ENCODE data around the gene DNAH1. TPM values are rescaled to one million over a fixed set of nuclear protein-coding genes. Genes with fewer than 3 reads are reported as not detected.

The DNAH1 gene
- total and polyA plus RNA-seq, 10 donors: 4.9 to 35.8 (median 24.6) TPM

DNA sequence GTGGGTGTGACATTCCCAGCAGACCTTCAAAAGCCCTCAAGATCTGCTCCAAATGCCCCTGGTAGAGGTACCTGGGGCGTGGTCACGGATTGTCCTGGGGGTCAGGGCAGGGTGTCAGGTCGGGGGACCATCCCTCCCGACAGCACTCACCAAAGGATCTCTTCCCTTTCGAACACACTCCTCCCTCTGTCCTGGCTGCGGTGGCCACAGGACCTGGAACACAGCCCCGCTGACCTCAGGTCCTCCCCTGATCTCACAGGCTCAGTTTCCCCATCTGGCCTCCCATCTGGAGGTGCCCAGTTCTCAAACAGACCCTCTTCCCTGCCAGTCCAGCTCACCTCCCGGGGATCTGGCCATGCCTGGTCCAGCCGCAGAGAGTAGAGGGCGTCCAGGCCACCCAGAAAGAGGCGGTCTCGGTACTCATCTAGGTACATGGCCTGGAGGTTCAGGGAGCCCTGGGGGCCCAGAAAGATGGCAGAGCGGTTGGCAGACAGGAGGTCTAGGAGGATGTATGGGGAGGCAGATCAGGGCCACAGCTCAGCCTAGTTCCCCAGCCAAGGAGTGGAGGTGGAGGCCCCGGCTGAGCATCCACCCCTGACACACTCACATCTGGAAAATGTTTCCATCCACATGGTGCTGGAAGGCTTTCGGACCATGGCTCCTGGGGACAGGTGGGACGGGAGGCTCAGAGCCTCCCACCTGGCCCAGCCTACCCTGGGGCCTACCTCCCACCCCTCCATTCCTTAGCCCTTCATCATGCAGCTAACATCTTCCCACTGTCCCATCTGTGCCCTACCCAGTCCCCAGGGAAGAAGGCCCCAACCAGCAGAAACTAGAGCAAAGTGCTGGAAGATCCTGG lies 126.5 kb downstream of the DNAH1 start:
- Histone ChIP-seq H3K27me3 (replicated peaks in 1 of 7) (no peaks in the 10 kb centered on the region), H3K36me3 (no peaks in the 10 kb centered on the region), H3K27ac (no peak overlapping the region), H3K9me3 (no peaks in the 10 kb centered on the region), H3K4me1 (peaks cover 0 to 34% (median 19%) of the 10 kb centered on the region in 6 donors), H3K4me3 (peak overlapping the region in 3 of 8 donors; percentile 11 to 54 (median 14))
- intact Hi-C loops (cut with DNase I; ENCODE audit: low total_unique reads): no loop called here
- 89 to 99% (median 93%) methylated on average over 14 to 16 of the region's 16 CpGs for WGBS, 5 donors
- TF ChIP-seq, protein P1, sequence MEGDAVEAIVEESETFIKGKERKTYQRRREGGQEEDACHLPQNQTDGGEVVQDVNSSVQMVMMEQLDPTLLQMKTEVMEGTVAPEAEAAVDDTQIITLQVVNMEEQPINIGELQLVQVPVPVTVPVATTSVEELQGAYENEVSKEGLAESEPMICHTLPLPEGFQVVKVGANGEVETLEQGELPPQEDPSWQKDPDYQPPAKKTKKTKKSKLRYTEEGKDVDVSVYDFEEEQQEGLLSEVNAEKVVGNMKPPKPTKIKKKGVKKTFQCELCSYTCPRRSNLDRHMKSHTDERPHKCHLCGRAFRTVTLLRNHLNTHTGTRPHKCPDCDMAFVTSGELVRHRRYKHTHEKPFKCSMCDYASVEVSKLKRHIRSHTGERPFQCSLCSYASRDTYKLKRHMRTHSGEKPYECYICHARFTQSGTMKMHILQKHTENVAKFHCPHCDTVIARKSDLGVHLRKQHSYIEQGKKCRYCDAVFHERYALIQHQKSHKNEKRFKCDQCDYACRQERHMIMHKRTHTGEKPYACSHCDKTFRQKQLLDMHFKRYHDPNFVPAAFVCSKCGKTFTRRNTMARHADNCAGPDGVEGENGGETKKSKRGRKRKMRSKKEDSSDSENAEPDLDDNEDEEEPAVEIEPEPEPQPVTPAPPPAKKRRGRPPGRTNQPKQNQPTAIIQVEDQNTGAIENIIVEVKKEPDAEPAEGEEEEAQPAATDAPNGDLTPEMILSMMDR (IDR thresholded peaks at IDR 0.05 in 8 of 11, conservative IDR thresholded peaks at IDR 0.05 in 3 of 11): no peak
- TF ChIP-seq POLR2AphosphoS5 (IDR thresholded peaks at IDR 0.05) (no peak), POLR2A (IDR thresholded peaks at IDR 0.05) (no peak)
- peak; percentile 51 for DNase-seq

DNA sequence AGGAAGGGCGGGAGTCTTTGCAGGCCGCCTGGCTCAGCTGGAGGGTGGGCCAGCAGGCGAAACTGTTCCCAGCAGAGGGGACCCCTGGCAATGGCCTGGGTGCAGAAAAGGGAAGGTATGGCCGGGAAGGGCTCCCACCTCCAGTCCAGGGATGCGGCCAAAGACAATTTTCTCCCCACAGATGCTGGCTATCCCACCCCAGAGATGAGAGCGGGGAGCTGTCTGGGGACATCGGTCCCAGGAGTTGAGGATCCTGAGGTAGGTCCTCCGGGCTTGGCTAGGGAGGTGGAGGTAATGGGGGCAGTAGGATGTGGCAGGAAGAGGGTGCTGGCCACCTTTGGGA lies 127.1 kb downstream of the DNAH1 start:
- Histone ChIP-seq H3K4me1 (peaks cover 0 to 28% (median 18%) of the 10 kb centered on the region in 6 donors), H3K9me3 (no peaks in the 10 kb centered on the region), H3K27ac (no peak overlapping the region), H3K27me3 (replicated peaks in 1 of 7) (no peaks in the 10 kb centered on the region), H3K4me3 (peak overlapping the region in 3 of 8 donors; percentile 11 to 54 (median 14)), H3K36me3 (no peaks in the 10 kb centered on the region)
- no peak for TF ChIP-seq POLR2AphosphoS5 (IDR thresholded peaks at IDR 0.05)
- TF ChIP-seq, protein P1 (IDR thresholded peaks at IDR 0.05 in 8 of 11, conservative IDR thresholded peaks at IDR 0.05 in 3 of 11): no peak
- TF ChIP-seq POLR2A (IDR thresholded peaks at IDR 0.05): no peak
- intact Hi-C loops (cut with DNase I; ENCODE audit: low total_unique reads): no loop called here
- 82 to 94% (median 90%) methylated on average over 7 to 8 of the region's 8 CpGs for WGBS, 5 donors
- peak; percentile 41 for DNase-seq

DNA sequence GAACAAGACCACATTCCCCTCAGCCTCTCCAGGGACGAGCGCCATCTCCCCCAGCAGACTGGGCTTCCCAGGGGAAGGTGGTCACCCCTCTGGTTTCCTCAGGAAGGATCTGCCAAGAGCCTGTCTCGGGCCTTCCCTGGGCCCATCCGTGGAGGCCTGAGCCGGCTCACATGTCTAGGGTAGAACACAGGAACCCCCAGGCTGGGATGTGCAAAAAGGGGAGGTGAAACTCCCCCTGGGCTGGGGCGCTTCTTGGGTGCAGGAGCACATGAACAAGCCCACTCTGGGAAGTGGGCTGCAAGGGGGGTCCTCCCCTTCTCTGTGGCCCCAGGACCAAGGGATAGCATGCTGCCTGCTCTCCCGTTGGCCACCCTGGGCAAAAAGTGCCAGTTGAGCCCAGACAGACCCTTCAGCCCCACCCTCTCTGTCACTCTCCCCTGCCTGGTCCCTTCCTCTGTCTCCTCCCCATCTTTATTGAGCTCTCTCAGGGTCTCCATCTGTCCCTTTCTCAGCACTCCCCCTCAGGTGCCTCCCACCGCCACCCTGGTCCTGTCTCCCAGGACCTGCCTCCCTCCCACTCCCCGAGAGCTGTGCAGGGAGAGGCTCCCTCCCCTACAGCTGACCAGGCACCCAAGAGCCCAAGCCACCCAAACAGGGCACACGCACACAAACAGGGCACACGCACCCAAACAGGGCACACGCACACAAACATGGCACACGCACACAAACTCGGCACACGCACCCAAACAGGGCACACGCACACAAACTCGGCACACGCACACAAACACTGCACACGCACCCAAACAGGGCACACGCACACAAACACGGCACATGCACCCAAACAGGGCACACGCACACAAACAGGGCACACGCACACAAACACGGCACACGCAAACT lies 127.9 kb downstream of the DNAH1 start:
- TF ChIP-seq POLR2AphosphoS5 (IDR thresholded peaks at IDR 0.05) (no peak), POLR2A (IDR thresholded peaks at IDR 0.05) (no peak)
- TF ChIP-seq, protein P1 (IDR thresholded peaks at IDR 0.05 in 8 of 11, conservative IDR thresholded peaks at IDR 0.05 in 3 of 11): no peak
- peak overlapping the region in 4 of 8 donors; percentile 11 to 54 (median 22) for H3K4me3 ChIP-seq
- no peak overlapping the region for H3K27ac ChIP-seq
- H3K27me3 ChIP-seq (replicated peaks in 1 of 7): no peaks in the 10 kb centered on the region
- intact Hi-C loops (cut with DNase I; ENCODE audit: low total_unique reads): no loop called here
- DNase-seq: peak; percentile 61
- peaks cover 0 to 24% (median 17%) of the 10 kb centered on the region in 6 donors for H3K4me1 ChIP-seq
- no peaks in the 10 kb centered on the region for H3K9me3 ChIP-seq
- no peaks in the 10 kb centered on the region for H3K36me3 ChIP-seq
- WGBS, 5 donors: 76 to 87% (median 84%) methylated on average over 16 to 25 of the region's 25 CpGs
